NT2/D1 (cell line): ENCODE data around the gene RTN4RL1.

Source experiments
- SUZ12 ChIP-seq: IDR thresholded peaks from 2 replicates; pipeline ENCODE4 v1.6.1; 2011; ENCODE audit not compliant: insufficient read length, insufficient read depth; ENCODE audit errors: extremely low read depth
- YY1 ChIP-seq: IDR thresholded peaks from 2 replicates; pipeline ENCODE4 v1.6.1; 2011; ENCODE audit not compliant: insufficient read length, insufficient read depth
- ZNF274 ChIP-seq: IDR thresholded peaks from 2 replicates; pipeline ENCODE4 v1.6.1; 2011; ENCODE audit warnings: mild to moderate bottlenecking, low read depth, low read length

GRCh38 chr17:1957037-1957436, 68.1 kb downstream of the RTN4RL1 start:
- TF ChIP-seq YY1 (no peak), ZNF274 (no peak), SUZ12 (no peak)
